HepG2 (cell line): ENCODE data around the gene ZMYND8. TPM values are rescaled to one million over a fixed set of nuclear protein-coding genes. Genes with fewer than 3 reads are reported as not detected.

Experiments
- ARID5B ChIP-seq: IDR thresholded peaks from 2 replicates; pipeline ENCODE4 v1.4.0; 2020; ENCODE audit warnings: mild to moderate bottlenecking, missing genetic modification reagents
- ATF4 ChIP-seq, 2 experiments: fragments of 450-650 bp in 1 of 2; sonication (generic) in 1 of 2; formaldehyde crosslinking; IDR thresholded peaks; 2 replicates each; pipeline versions ENCODE4 v1.5.0 to v1.8.0; 2020 to 2022; ENCODE audit warnings: mild to moderate bottlenecking in 1 of 2, missing genetic modification reagents in 1 of 2
- CHCHD3 ChIP-seq: sonication (generic); formaldehyde crosslinking; IDR thresholded peaks from 2 replicates; pipeline ENCODE4 v1.8.0; 2022; ENCODE audit warnings: mild to moderate bottlenecking, missing genetic modification reagents, moderate library complexity
- CSRNP1 ChIP-seq: sonication (generic); formaldehyde crosslinking; IDR thresholded peaks from 2 replicates; pipeline ENCODE4 v1.8.1; 2023; ENCODE audit warnings: mild to moderate bottlenecking, missing genetic modification reagents
- ELK4 ChIP-seq: sonication (generic); formaldehyde crosslinking; IDR thresholded peaks from 2 replicates; pipeline ENCODE4 v1.9.0; 2021; ENCODE audit warnings: missing genetic modification reagents, borderline replicate concordance
- GPN1 ChIP-seq: sonication (generic); formaldehyde crosslinking; IDR thresholded peaks from 2 replicates; pipeline ENCODE4 v1.5.1; 2020; ENCODE audit warnings: missing genetic modification reagents, borderline replicate concordance
- HMG20B ChIP-seq: conservative IDR thresholded peaks from 2 replicates; pipeline ENCODE4 v1.6.1; 2016; ENCODE audit warnings: missing genetic modification reagents, missing compliant biosample characterization
- KLF15 ChIP-seq: sonication (generic); formaldehyde crosslinking; IDR thresholded peaks from 2 replicates; pipeline ENCODE4 v1.8.1; 2023; ENCODE audit warnings: borderline replicate concordance, mild to moderate bottlenecking, inconsistent platforms, missing genetic modification reagents, mixed read lengths
- MAFG ChIP-seq: sonication (generic); formaldehyde crosslinking; IDR thresholded peaks from 2 replicates; pipeline ENCODE4 v1.5.1; 2020; ENCODE audit warnings: mild to moderate bottlenecking, missing genetic modification reagents
- MEF2D ChIP-seq: sonication (generic); formaldehyde crosslinking; IDR thresholded peaks from 2 replicates; pipeline ENCODE4 v1.5.1; 2020; ENCODE audit warnings: mild to moderate bottlenecking, missing genetic modification reagents
- SCMH1 ChIP-seq: sonication (generic); formaldehyde crosslinking; IDR thresholded peaks from 2 replicates; pipeline ENCODE4 v1.9.0; 2021; ENCODE audit warnings: missing genetic modification reagents, mild to moderate bottlenecking, borderline replicate concordance
- SSRP1 ChIP-seq: IDR thresholded peaks from 2 replicates; pipeline ENCODE4 v1.6.1; 2016; ENCODE audit warnings: control low read depth
- TBX2 ChIP-seq: sonication (generic); formaldehyde crosslinking; IDR thresholded peaks from 2 replicates; pipeline ENCODE4 v1.5.0; 2020; ENCODE audit warnings: missing genetic modification reagents, mild to moderate bottlenecking, borderline replicate concordance
- TEF ChIP-seq: sonication (generic); formaldehyde crosslinking; IDR thresholded peaks from 2 replicates; pipeline ENCODE4 v1.5.0; 2020; ENCODE audit warnings: missing genetic modification reagents
- YY1 ChIP-seq: IDR thresholded peaks from 2 replicates; pipeline ENCODE4 v1.6.1; 2011; ENCODE audit warnings: low read length, low read depth, moderate library complexity, mild to moderate bottlenecking; ENCODE audit not compliant: insufficient read depth, insufficient replicate concordance
- ZFP90 ChIP-seq: sonication (generic); formaldehyde crosslinking; IDR thresholded peaks from 2 replicates; pipeline ENCODE4 v1.8.0; 2022; ENCODE audit warnings: missing genetic modification reagents, mild to moderate bottlenecking, inconsistent platforms, borderline replicate concordance
- ZNF12 ChIP-seq: sonication (generic); formaldehyde crosslinking; IDR thresholded peaks from 2 replicates; pipeline ENCODE4 v1.5.0; 2020; ENCODE audit warnings: missing genetic modification reagents
- ZNF441 ChIP-seq: sonication (generic); formaldehyde crosslinking; IDR thresholded peaks from 2 replicates; pipeline ENCODE4 v1.7.0; 2021; ENCODE audit warnings: missing genetic modification reagents, borderline replicate concordance
- ZNF674 ChIP-seq: sonication (generic); formaldehyde crosslinking; IDR thresholded peaks from 2 replicates; pipeline ENCODE4 v1.5.0; 2020; ENCODE audit warnings: low read depth, mild to moderate bottlenecking, missing genetic modification reagents
- ZSCAN9 ChIP-seq: IDR thresholded peaks from 2 replicates; pipeline ENCODE4 v1.6.1; 2016; ENCODE audit warnings: borderline replicate concordance
- ZUFSP ChIP-seq: sonication (generic); formaldehyde crosslinking; IDR thresholded peaks from 2 replicates; pipeline ENCODE4 v1.9.0; 2021; ENCODE audit warnings: missing genetic modification reagents, mild to moderate bottlenecking, borderline replicate concordance
- polyA plus RNA-seq, 8 experiments: library from polyadenylated mRNA; depleted of rRNA in 3 of 8; stranded (reverse) in 7 of 8; unstranded in 1 of 8; fragments of >200 nt; fragmentation: Illumina TruSeq in 4 of 8; extraction: Trizol in 4 of 8; gene quantifications; 2 replicates each; pipeline versions ENCODE4 v1.2.1 to v1.2.3, GENCODE V29; 2011 to 2016; ENCODE audit warnings: low read depth in 4 of 8, missing spikeins in 1 of 8, mixed read lengths in 1 of 8; ENCODE audit not compliant: insufficient read depth in 1 of 8
- total RNA-seq, 5 experiments: library from RNA; depleted of rRNA; stranded (reverse); fragments of >200 nt; fragmentation: Illumina TruSeq; extraction: Trizol; gene quantifications; 2 replicates each; pipeline ENCODE4 v1.2.3, GENCODE V29; 2016; ENCODE audit warnings: low read depth in 1 of 5

Gene ZMYND8
- total and polyA plus RNA-seq, 2 of the 13 experiments (the other 11 are each of a cell fraction or from before 2014, with no cell fraction given) = 53.9 to 84.7 TPM

GRCh38 chr20:47354464-47354713, 2.1 kb downstream of the ZMYND8 start (continued):
- TF ChIP-seq ELK4 (CRISPR knock-in tag) = no peak
- TF ChIP-seq TBX2 (CRISPR knock-in tag) = no peak
- no peak for TF ChIP-seq KLF15 (CRISPR knock-in tag)
- TF ChIP-seq ZNF12 = no peak
- TF ChIP-seq ZUFSP (CRISPR knock-in tag) = no peak
- no peak for TF ChIP-seq CHCHD3 (CRISPR knock-in tag)
- TF ChIP-seq ZNF674 (CRISPR knock-in tag) = no peak
- TF ChIP-seq CSRNP1 (CRISPR knock-in tag) = no peak
- TF ChIP-seq GPN1 (CRISPR knock-in tag) = no peak
- no peak for TF ChIP-seq ZFP90 (CRISPR knock-in tag)
- no peak for TF ChIP-seq ZSCAN9
- no peak for TF ChIP-seq SCMH1 (CRISPR knock-in tag)
- no peak for TF ChIP-seq ZNF441 (CRISPR knock-in tag)
- TF ChIP-seq HMG20B = no peak
- no peak for TF ChIP-seq MAFG (CRISPR knock-in tag)
- TF ChIP-seq ARID5B (CRISPR knock-in tag) = no peak
- TF ChIP-seq YY1 = no peak
- TF ChIP-seq TEF (CRISPR knock-in tag) = 0 out of 2 replicates have a peak, but pooled peaks have one; percentile 6
- TF ChIP-seq ATF4 (CRISPR knock-in tag; IDR thresholded peaks at IDR 0.05) = no peak
- TF ChIP-seq SSRP1 (CRISPR knock-in tag) = no peak
- TF ChIP-seq MEF2D (CRISPR knock-in tag) = no peak
